H9 (cell line): ENCODE measurements around the gene CALHM5. TPM values are rescaled to one million over a fixed set of nuclear protein-coding genes. Genes with fewer than 3 reads are reported as not detected.

Experiments used
- DNase-seq: peaks from one replicate; pipeline ENCODE4 v3.0.0-alpha.2; 2017
- H2AFZ ChIP-seq: one replicate; pipeline ENCODE4 v1.6.1; 2013; ENCODE audit warnings: mild to moderate bottlenecking, low read length, control low read depth, moderate library complexity
- H2AK5ac ChIP-seq: 2 replicates; pipeline ENCODE4 v1.6.1; 2013; ENCODE audit warnings: low read length, control low read depth, mixed read lengths; ENCODE audit not compliant: insufficient read length
- H2BK120ac ChIP-seq: one replicate; pipeline ENCODE4 v1.6.1; 2013; ENCODE audit warnings: low read depth, mild to moderate bottlenecking, low read length, control low read depth, inconsistent platforms; ENCODE audit not compliant: poor library complexity, severe bottlenecking
- H2BK12ac ChIP-seq: 2 replicates; pipeline ENCODE4 v1.6.1; 2013; ENCODE audit warnings: low read length, control low read depth, mixed read lengths, low read depth; ENCODE audit not compliant: insufficient read length
- H2BK15ac ChIP-seq: 2 replicates; pipeline ENCODE4 v1.6.1; 2013; ENCODE audit warnings: low read depth, low read length, control low read depth
- H2BK20ac ChIP-seq: one replicate; pipeline ENCODE4 v1.6.1; 2013; ENCODE audit warnings: low read depth, mild to moderate bottlenecking, low read length, control low read depth, inconsistent platforms; ENCODE audit not compliant: poor library complexity, severe bottlenecking
- H2BK5ac ChIP-seq: 2 replicates; pipeline ENCODE4 v1.6.1; 2013; ENCODE audit warnings: low read length, control low read depth, mixed read lengths; ENCODE audit not compliant: insufficient read length
- H3K14ac ChIP-seq: 2 replicates; pipeline ENCODE4 v1.6.1; 2013; ENCODE audit warnings: low read length, control low read depth; ENCODE audit not compliant: insufficient read depth
- H3K18ac ChIP-seq: 2 replicates; pipeline ENCODE4 v1.6.1; 2013; ENCODE audit warnings: low read depth, mild to moderate bottlenecking, mixed read lengths, low read length, control low read depth; ENCODE audit not compliant: insufficient read length
- H3K23ac ChIP-seq: 2 replicates; pipeline ENCODE4 v1.6.1; 2013; ENCODE audit warnings: low read length, control low read depth, mixed read lengths, low read depth; ENCODE audit not compliant: insufficient read length
- H3K23me2 ChIP-seq: 2 replicates; pipeline ENCODE4 v1.6.1; 2013; ENCODE audit warnings: low read depth, mild to moderate bottlenecking, mixed read lengths, low read length, control low read depth; ENCODE audit not compliant: insufficient read length, poor library complexity, severe bottlenecking
- H3K27ac ChIP-seq: 2 replicates; pipeline ENCODE4 v1.5.1; 2013; ENCODE audit warnings: low read length, control low read depth, mixed read lengths, low read depth; ENCODE audit not compliant: insufficient read length
- H3K27me3 ChIP-seq: 2 replicates; pipeline ENCODE4 v1.6.1; 2013; ENCODE audit warnings: low read length, control low read depth, inconsistent platforms; ENCODE audit not compliant: insufficient read depth
- H3K4ac ChIP-seq: 2 replicates; pipeline ENCODE4 v1.6.1; 2013; ENCODE audit warnings: low read depth, mild to moderate bottlenecking, control low read depth, inconsistent platforms, low read length, moderate library complexity
- H3K4me1 ChIP-seq: 2 replicates; pipeline ENCODE4 v1.6.1; 2013; ENCODE audit warnings: low read length, control low read depth, inconsistent platforms; ENCODE audit not compliant: insufficient read depth
- H3K4me2 ChIP-seq: 2 replicates; pipeline ENCODE4 v1.6.1; 2013; ENCODE audit warnings: low read length, control low read depth, mixed read lengths; ENCODE audit not compliant: insufficient read length, insufficient read depth
- H3K56ac ChIP-seq: 2 replicates; pipeline ENCODE4 v1.6.1; 2013; ENCODE audit warnings: low read depth, mild to moderate bottlenecking, mixed read lengths, low read length, control low read depth; ENCODE audit not compliant: insufficient read length
- H3K79me1 ChIP-seq: 2 replicates; pipeline ENCODE4 v1.6.1; 2013; ENCODE audit warnings: low read depth, mild to moderate bottlenecking, moderate library complexity, low read length, control low read depth, inconsistent platforms; ENCODE audit not compliant: insufficient read depth, poor library complexity, severe bottlenecking
- H3K79me2 ChIP-seq: 2 replicates; pipeline ENCODE4 v1.6.1; 2013; ENCODE audit warnings: low read length, control low read depth, inconsistent platforms; ENCODE audit not compliant: insufficient read depth
- H3K9ac ChIP-seq: 2 replicates; pipeline ENCODE4 v1.6.1; 2013; ENCODE audit warnings: low read length, control low read depth, mixed read lengths; ENCODE audit not compliant: insufficient read length; ENCODE audit errors: extremely low read depth
- H3K9me3 ChIP-seq: one replicate; pipeline ENCODE4 v1.6.1; 2013; ENCODE audit warnings: low read depth, low read length, inconsistent platforms; ENCODE audit not compliant: control insufficient read depth
- H3T11ph ChIP-seq: one replicate; pipeline ENCODE4 v1.6.1; 2013; ENCODE audit warnings: mild to moderate bottlenecking, low read length, control low read depth, inconsistent platforms
- H4K20me1 ChIP-seq: one replicate; pipeline ENCODE4 v1.6.1; 2013; ENCODE audit not compliant: control insufficient read depth, insufficient read length, insufficient read depth
- H4K5ac ChIP-seq: 2 replicates; pipeline ENCODE4 v1.6.1; 2013; ENCODE audit warnings: low read depth, mild to moderate bottlenecking, mixed read lengths, low read length, control low read depth; ENCODE audit not compliant: insufficient read length
- H4K8ac ChIP-seq: replicated peaks from 2 replicates; pipeline ENCODE4 v1.6.1; 2013; ENCODE audit warnings: low read length, control low read depth, mixed read lengths, low read depth; ENCODE audit not compliant: insufficient read length
- H4K91ac ChIP-seq: 2 replicates; pipeline ENCODE4 v1.6.1; 2013; ENCODE audit warnings: low read depth, mild to moderate bottlenecking, moderate library complexity, mixed read lengths, low read length, control low read depth; ENCODE audit not compliant: insufficient read length
- H3K27ac Mint-ChIP-seq, 3 experiments: 2 replicates in 2 of 3; 3 replicates in 1 of 3; pipeline ENCODE4 v1.8.0; 2020 to 2021; ENCODE audit warnings: mixed read lengths in 3 of 3, mild to moderate bottlenecking in 1 of 3, moderate library complexity in 1 of 3
- H3K27me3 Mint-ChIP-seq: 2 replicates; pipeline ENCODE4 v1.8.0; 2021; ENCODE audit warnings: low read depth, mild to moderate bottlenecking, moderate library complexity, mixed read lengths
- H3K36me3 Mint-ChIP-seq, 3 experiments: 2 replicates in 2 of 3; 3 replicates in 1 of 3; pipeline ENCODE4 v1.8.0; 2020 to 2021; ENCODE audit warnings: low read depth in 3 of 3, mixed read lengths in 3 of 3; ENCODE audit not compliant: insufficient read depth in 1 of 3
- H3K4me1 Mint-ChIP-seq, 2 experiments: 2 replicates each; pipeline ENCODE4 v1.8.0; 2020; ENCODE audit warnings: mixed read lengths in 2 of 2
- H3K4me3 Mint-ChIP-seq, 2 experiments: 2 replicates in 1 of 2; 3 replicates in 1 of 2; pipeline ENCODE4 v1.8.0; 2020 to 2021; ENCODE audit warnings: mild to moderate bottlenecking in 2 of 2, mixed read lengths in 2 of 2, moderate library complexity in 1 of 2
- H3K9me3 Mint-ChIP-seq, 2 experiments: 2 replicates in 1 of 2; 3 replicates in 1 of 2; pipeline ENCODE4 v1.8.0; 2020; ENCODE audit warnings: mild to moderate bottlenecking in 2 of 2, mixed read lengths in 2 of 2, moderate library complexity in 1 of 2
- WGBS: extraction: QIAGEN DNeasy Blood & Tissue Kit; methylation state at CpG from one replicate; pipeline ENCODE4 v1.1.7; 2013; ENCODE audit warnings: missing lambda C conversion rate, low lambda C conversion rate, mixed read lengths; ENCODE audit not compliant: insufficient read length; ENCODE audit errors: extremely low coverage; 5-methylcytosine and 5-hydroxymethylcytosine counted together
- total RNA-seq: library from RNA; stranded (reverse); gene quantifications from 2 replicates; pipeline ENCODE4 v1.2.1, GENCODE V29; 2021
- TF ChIP-seq, protein P1 (sequence below): fragments of 200-600 bp; sonication (generic); conservative IDR thresholded peaks from 3 replicates; pipeline ENCODE4 v1.8.0; 2021; ENCODE audit warnings: antibody characterized with exemption, mild to moderate bottlenecking

The CALHM5 gene
- total RNA-seq, 1 experiment from 2014 or later = 0.09 TPM

DNA sequence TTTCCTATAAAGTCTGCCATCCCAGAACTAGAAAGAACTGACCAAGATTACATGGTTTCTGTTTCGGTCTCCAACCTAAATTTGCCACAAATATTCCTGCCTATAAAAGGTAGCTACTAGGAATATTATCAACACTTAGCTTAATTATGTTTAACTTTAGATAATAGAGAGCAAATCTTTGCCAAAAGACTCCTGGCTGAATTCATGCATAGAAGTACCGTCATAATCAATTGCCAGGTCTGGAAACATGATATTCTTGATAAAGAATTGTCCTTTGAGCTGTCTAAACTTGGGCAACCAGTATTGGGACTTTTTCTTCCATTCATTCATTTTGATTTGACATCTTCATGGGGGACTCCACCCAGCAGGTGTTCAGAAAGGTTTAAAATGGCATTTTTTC, 27.8 kb upstream of the CALHM5 start:
- no peak overlapping the region for H3K4me2 ChIP-seq
- H2BK5ac ChIP-seq = no peak overlapping the region
- no peak overlapping the region for H3T11ph ChIP-seq
- H3K79me1 ChIP-seq = no peaks in the 10 kb centered on the region
- H3K4me1 ChIP-seq = no peaks in the 10 kb centered on the region
- H3K23ac ChIP-seq = no peak overlapping the region
- H3K18ac ChIP-seq = no peak overlapping the region
- no peak overlapping the region for H3K56ac ChIP-seq
- no peaks in the 10 kb centered on the region for H3K79me2 ChIP-seq
- H3K9me3 ChIP-seq = no peaks in the 10 kb centered on the region
- H4K5ac ChIP-seq = no peak overlapping the region
- no peak overlapping the region for H4K91ac ChIP-seq
- no CpG with 5 or more reads among the region's 2 CpGs for WGBS
- no peaks in the 10 kb centered on the region for H3K27me3 ChIP-seq
- no peak overlapping the region for H2AK5ac ChIP-seq
- no peak overlapping the region for H3K27ac ChIP-seq
- H3K9ac ChIP-seq = no peak overlapping the region
- H3K14ac ChIP-seq = no peak overlapping the region
- H2BK15ac ChIP-seq = no peak overlapping the region
- H2BK12ac ChIP-seq = no peak overlapping the region
- Mint-ChIP-seq H3K27ac (no peak overlapping the region), H3K27me3 (peaks cover 2% of the 10 kb centered on the region; the same call in 1 of the 2 replicates), H3K36me3 (peaks cover 0 to 1% (median 0%) of the 10 kb centered on the region in 3 experiments; a peak in 1 of 7 replicates), H3K4me1 (no peaks in the 10 kb centered on the region), H3K9me3 (peaks cover 2 to 3% of the 10 kb centered on the region in 2 experiments; a peak in 4 of 5 replicates), H3K4me3 (no peak overlapping the region)
- H3K23me2 ChIP-seq = no peaks in the 10 kb centered on the region
- no peak overlapping the region for H4K8ac ChIP-seq
- H2BK20ac ChIP-seq = no peak overlapping the region
- TF ChIP-seq, protein P1, sequence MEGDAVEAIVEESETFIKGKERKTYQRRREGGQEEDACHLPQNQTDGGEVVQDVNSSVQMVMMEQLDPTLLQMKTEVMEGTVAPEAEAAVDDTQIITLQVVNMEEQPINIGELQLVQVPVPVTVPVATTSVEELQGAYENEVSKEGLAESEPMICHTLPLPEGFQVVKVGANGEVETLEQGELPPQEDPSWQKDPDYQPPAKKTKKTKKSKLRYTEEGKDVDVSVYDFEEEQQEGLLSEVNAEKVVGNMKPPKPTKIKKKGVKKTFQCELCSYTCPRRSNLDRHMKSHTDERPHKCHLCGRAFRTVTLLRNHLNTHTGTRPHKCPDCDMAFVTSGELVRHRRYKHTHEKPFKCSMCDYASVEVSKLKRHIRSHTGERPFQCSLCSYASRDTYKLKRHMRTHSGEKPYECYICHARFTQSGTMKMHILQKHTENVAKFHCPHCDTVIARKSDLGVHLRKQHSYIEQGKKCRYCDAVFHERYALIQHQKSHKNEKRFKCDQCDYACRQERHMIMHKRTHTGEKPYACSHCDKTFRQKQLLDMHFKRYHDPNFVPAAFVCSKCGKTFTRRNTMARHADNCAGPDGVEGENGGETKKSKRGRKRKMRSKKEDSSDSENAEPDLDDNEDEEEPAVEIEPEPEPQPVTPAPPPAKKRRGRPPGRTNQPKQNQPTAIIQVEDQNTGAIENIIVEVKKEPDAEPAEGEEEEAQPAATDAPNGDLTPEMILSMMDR = no peak
- H4K20me1 ChIP-seq = no peaks in the 10 kb centered on the region
- no peak for DNase-seq
- no peak overlapping the region for H2AFZ ChIP-seq
- no peak overlapping the region for H3K4ac ChIP-seq
- H2BK120ac ChIP-seq = no peak overlapping the region
